K562 (cell line): Measurements from ENCODE around the gene SCAMP3. TPM values are rescaled to one million over a fixed set of nuclear protein-coding genes. Genes with fewer than 3 reads are reported as not detected.
A peak's percentile ranks its signal among the peaks of the same experiment; 100 is the strongest.

Source experiments
- ARID3A ChIP-seq: IDR thresholded peaks from 2 replicates; pipeline ENCODE4 v1.6.1; 2012; ENCODE audit warnings: low read depth, low read length, improper control_type of control experiment, borderline replicate concordance
- BRD4 ChIP-seq: fragments of 200-600 bp; sonication (generic); IDR thresholded peaks from 2 replicates; pipeline ENCODE4 v1.6.1; 2017; ENCODE audit warnings: inconsistent platforms
- CHD1 ChIP-seq: fragments of 200-600 bp; sonication (generic); IDR thresholded peaks from one replicate; pipeline ENCODE4 v1.6.1; 2012; ENCODE audit warnings: mild to moderate bottlenecking, moderate library complexity, low read length, inconsistent platforms
- FIP1L1 ChIP-seq: fragments of 200-400 bp; formaldehyde crosslinking; IDR thresholded peaks from 2 replicates; pipeline ENCODE4 v1.6.1; 2018; ENCODE audit warnings: mild to moderate bottlenecking, low read depth, low read length; ENCODE audit not compliant: poor library complexity, severe bottlenecking
- FOXJ2 ChIP-seq: fragments of 200-800 bp; sonication (Bioruptor generic); IDR thresholded peaks from 2 replicates; pipeline ENCODE4 v1.6.1; 2016; ENCODE audit warnings: missing genetic modification characterization, missing compliant biosample characterization
- FOXM1 ChIP-seq, 2 experiments: fragments of 450-650 bp in 1 of 2; sonication (generic) in 1 of 2; formaldehyde crosslinking in 1 of 2; IDR thresholded peaks; 2 replicates each; pipeline versions ENCODE4 v1.6.1 to v1.9.0; 2017 to 2022; ENCODE audit warnings: low read depth in 2 of 2, mild to moderate bottlenecking in 2 of 2, missing genetic modification reagents in 1 of 2, moderate library complexity in 1 of 2
- NFE2L1 ChIP-seq: fragments of 450-650 bp; IDR thresholded peaks from 2 replicates; pipeline ENCODE4 v1.6.1; 2016; ENCODE audit warnings: missing genetic modification characterization, low read depth, mild to moderate bottlenecking, missing compliant biosample characterization, moderate library complexity, borderline replicate concordance
- PHB ChIP-seq: fragments of 250-450 bp; sonication (Bioruptor Pico); IDR thresholded peaks from 2 replicates; pipeline ENCODE4 v1.5.0; 2021
- RB1 ChIP-seq: fragments of 450-650 bp; IDR thresholded peaks from 2 replicates; pipeline ENCODE4 v1.6.1; 2017; ENCODE audit warnings: low read depth, mild to moderate bottlenecking
- TCF7 ChIP-seq: sonication (generic); IDR thresholded peaks from 2 replicates; pipeline ENCODE4 v1.6.1; 2016; ENCODE audit warnings: antibody characterized with exemption, borderline replicate concordance
- YY1 ChIP-seq, 3 experiments: IDR thresholded peaks; 2 replicates each; pipeline ENCODE4 v1.6.1; 2011; ENCODE audit warnings: low read length in 2 of 3, mild to moderate bottlenecking in 2 of 3, moderate library complexity in 2 of 3, borderline replicate concordance in 1 of 3, control low read depth in 1 of 3, low read depth in 1 of 3; ENCODE audit not compliant: insufficient read depth in 3 of 3, insufficient replicate concordance in 2 of 3, control insufficient read depth in 1 of 3, insufficient read length in 1 of 3; ENCODE audit errors: extremely low read depth in 1 of 3
- ZFP30 ChIP-seq: fragments of 250-450 bp; sonication (Bioruptor Pico); IDR thresholded peaks from 2 replicates; pipeline ENCODE4 v1.8.0; 2022; ENCODE audit warnings: moderate library complexity, mild to moderate bottlenecking, inconsistent platforms, borderline replicate concordance
- ZNF274 ChIP-seq: IDR thresholded peaks from 2 replicates; pipeline ENCODE4 v1.6.1; 2011; ENCODE audit warnings: low read depth, mild to moderate bottlenecking, low read length, moderate library complexity, borderline replicate concordance
- ZNF518B ChIP-seq: fragments of 250-450 bp; sonication (Bioruptor Pico); IDR thresholded peaks from 2 replicates; pipeline ENCODE4 v1.5.0; 2021; ENCODE audit warnings: mild to moderate bottlenecking, moderate library complexity
- polyA plus RNA-seq, 8 experiments: library from polyadenylated mRNA; depleted of rRNA in 4 of 8; stranded (reverse) in 5 of 8; unstranded in 3 of 8; fragments of >200 nt; fragmentation: Nextera tagmentation in 2 of 8; fragmentation: Illumina TruSeq in 1 of 8; extraction: Ambion mirVana in 2 of 8; extraction: Trizol in 1 of 8; gene quantifications; 2 replicates each; pipeline versions ENCODE4 v1.2.1 to v1.2.3, GENCODE V29; 2011 to 2014; ENCODE audit warnings: inconsistent platforms in 1 of 8, missing spikeins in 1 of 8
- total RNA-seq, 7 experiments: library from RNA; depleted of rRNA in 6 of 7; stranded (reverse); fragments of >200 nt in 6 of 7; fragmentation: Illumina TruSeq in 2 of 7; extraction: Trizol in 2 of 7; gene quantifications; 2 replicates each; pipeline versions ENCODE4 v1.2.1 to v1.2.3, GENCODE V29; 2011 to 2021; ENCODE audit warnings: low replicate concordance in 1 of 7
- TF ChIP-seq, protein P1 (sequence below): fragments of 250-450 bp; sonication (Bioruptor Pico); IDR thresholded peaks from 2 replicates; pipeline ENCODE4 v1.4.0; 2020
- TF ChIP-seq, protein P2 (sequence below), 2 experiments: fragments of 450-650 bp; conservative IDR thresholded peaks; 2 replicates each; pipeline ENCODE4 v1.6.1; 2017; ENCODE audit warnings: mild to moderate bottlenecking in 2 of 2, moderate library complexity in 2 of 2

SCAMP3 gene
- total and polyA plus RNA-seq, 9 of the 15 experiments (the other 6 are each of a cell fraction or from before 2014, with no cell fraction given) = 14.2 to 131 (median 86.1) TPM

GRCh38 chr1:155272466-155273342, 10.5 kb upstream of the SCAMP3 start (continued):
- no peak for TF ChIP-seq TCF7
- TF ChIP-seq NFE2L1 = no peak
- TF ChIP-seq BRD4 = no peak
- TF ChIP-seq PHB = no peak
- peak; percentile 56 to 93 (median 88) for TF ChIP-seq YY1 (IDR thresholded peaks at IDR 0.05; ENCODE audit: borderline replicate concordance in 1 of 3, control insufficient read depth in 1 of 3, extremely low read depth in 1 of 3, insufficient read depth in 3 of 3, insufficient read length in 1 of 3, insufficient replicate concordance in 2 of 3, low read depth in 1 of 3, low read length in 2 of 3)
- TF ChIP-seq ZNF274 = no peak
- no peak for TF ChIP-seq ARID3A
- no peak for TF ChIP-seq FOXM1 (IDR thresholded peaks at IDR 0.05; ENCODE audit: low read depth)
- TF ChIP-seq FOXM1 (CRISPR knock-in tag; IDR thresholded peaks at IDR 0.05; ENCODE audit: low read depth) = 0 out of 2 replicates have a peak, but pooled peaks have one; percentile 9
- TF ChIP-seq ZNF518B (CRISPR knock-in tag) = no peak
- TF ChIP-seq, protein P1, sequence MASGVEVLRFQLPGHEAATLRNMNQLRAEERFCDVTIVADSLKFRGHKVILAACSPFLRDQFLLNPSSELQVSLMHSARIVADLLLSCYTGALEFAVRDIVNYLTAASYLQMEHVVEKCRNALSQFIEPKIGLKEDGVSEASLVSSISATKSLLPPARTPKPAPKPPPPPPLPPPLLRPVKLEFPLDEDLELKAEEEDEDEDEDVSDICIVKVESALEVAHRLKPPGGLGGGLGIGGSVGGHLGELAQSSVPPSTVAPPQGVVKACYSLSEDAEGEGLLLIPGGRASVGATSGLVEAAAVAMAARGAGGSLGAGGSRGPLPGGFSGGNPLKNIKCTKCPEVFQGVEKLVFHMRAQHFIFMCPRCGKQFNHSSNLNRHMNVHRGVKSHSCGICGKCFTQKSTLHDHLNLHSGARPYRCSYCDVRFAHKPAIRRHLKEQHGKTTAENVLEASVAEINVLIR (CRISPR knock-in tag) = no peak
- no peak for TF ChIP-seq CHD1
- TF ChIP-seq FIP1L1 = no peak
- no peak for TF ChIP-seq RB1
- TF ChIP-seq FOXJ2 (tag) = no peak
- TF ChIP-seq, protein P2, sequence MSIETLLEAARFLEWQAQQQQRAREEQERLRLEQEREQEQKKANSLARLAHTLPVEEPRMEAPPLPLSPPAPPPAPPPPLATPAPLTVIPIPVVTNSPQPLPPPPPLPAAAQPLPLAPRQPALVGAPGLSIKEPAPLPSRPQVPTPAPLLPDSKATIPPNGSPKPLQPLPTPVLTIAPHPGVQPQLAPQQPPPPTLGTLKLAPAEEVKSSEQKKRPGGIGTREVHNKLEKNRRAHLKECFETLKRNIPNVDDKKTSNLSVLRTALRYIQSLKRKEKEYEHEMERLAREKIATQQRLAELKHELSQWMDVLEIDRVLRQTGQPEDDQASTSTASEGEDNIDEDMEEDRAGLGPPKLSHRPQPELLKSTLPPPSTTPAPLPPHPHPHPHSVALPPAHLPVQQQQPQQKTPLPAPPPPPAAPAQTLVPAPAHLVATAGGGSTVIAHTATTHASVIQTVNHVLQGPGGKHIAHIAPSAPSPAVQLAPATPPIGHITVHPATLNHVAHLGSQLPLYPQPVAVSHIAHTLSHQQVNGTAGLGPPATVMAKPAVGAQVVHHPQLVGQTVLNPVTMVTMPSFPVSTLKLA (conservative IDR thresholded peaks at IDR 0.05) = no peak
- no peak for TF ChIP-seq ZFP30 (CRISPR knock-in tag)
